H1 (cell line): ENCODE results near the gene ZNF202. TPM values are rescaled to one million over a fixed set of nuclear protein-coding genes. Genes with fewer than 3 reads are reported as not detected.

ENCODE experiments used
- CTCF ChIA-PET: fragments of 300-600 bp; sonication (Branson Sonifier 250); formaldehyde crosslinking; loops from one replicate; lab custom pipeline; 2021; ENCODE audit not compliant: partially characterized antibody; lab: Charles Lee
- POLR2A ChIA-PET: fragments of 300-600 bp; sonication (Branson Sonifier 250); formaldehyde crosslinking; loops from one replicate; lab custom pipeline; 2021; ENCODE audit warnings: inconsistent platforms; ENCODE audit not compliant: partially characterized antibody; lab: Charles Lee
- DNase-seq, 2 experiments: peaks; one replicate each; pipeline versions ENCODE4 v3.0.0 to v3.0.0-alpha.2; 2010 to 2022; ENCODE audit warnings: low spot score in 2 of 2, low read depth in 1 of 2, mixed read lengths in 1 of 2
- FAIRE-seq: peaks from 2 replicates; lab custom pipeline; 2011; peaks lifted over from hg19 to GRCh38; lab: Jason Lieb, UNC
- H2AFZ ChIP-seq: 2 replicates; pipeline ENCODE4 v1.8.1; 2012; ENCODE audit warnings: low read length, inconsistent platforms
- H2AK5ac ChIP-seq: 2 replicates; pipeline ENCODE4 v1.6.1; 2013; ENCODE audit warnings: low read depth, low read length
- H2BK120ac ChIP-seq: replicated peaks from 2 replicates; pipeline ENCODE3; 2013; ENCODE audit warnings: low read depth, low read length, inconsistent platforms
- H2BK12ac ChIP-seq: 2 replicates; pipeline ENCODE4 v1.6.1; 2013; ENCODE audit warnings: low read depth, low read length
- H2BK15ac ChIP-seq: 2 replicates; pipeline ENCODE4 v1.6.1; 2013; ENCODE audit warnings: low read length
- H2BK20ac ChIP-seq: 2 replicates; pipeline ENCODE4 v1.6.1; 2013; ENCODE audit warnings: low read length
- H2BK5ac ChIP-seq: 2 replicates; pipeline ENCODE4 v1.6.1; 2013; ENCODE audit warnings: low read depth, low read length
- H3K14ac ChIP-seq: 2 replicates; pipeline ENCODE4 v1.6.1; 2013; ENCODE audit warnings: inconsistent platforms; ENCODE audit not compliant: insufficient read length
- H3K18ac ChIP-seq: 2 replicates; pipeline ENCODE4 v1.6.1; 2013; ENCODE audit warnings: low read length; ENCODE audit errors: extremely low read depth
- H3K23ac ChIP-seq: 2 replicates; pipeline ENCODE4 v1.6.1; 2013; ENCODE audit warnings: inconsistent platforms; ENCODE audit not compliant: insufficient read length
- H3K23me2 ChIP-seq: 2 replicates; pipeline ENCODE4 v1.6.1; 2013; ENCODE audit warnings: low read depth, low read length
- H3K27ac ChIP-seq: 2 replicates; pipeline ENCODE4 v1.6.1; 2011; ENCODE audit warnings: low read depth, low read length, inconsistent platforms
- H3K27me3 ChIP-seq, 4 experiments: replicated peaks in 1 of 4; 1 replicate in 1 of 4; 2 replicates in 3 of 4; pipeline versions ENCODE4 v1.6.1 to v1.8.1; 2011 to 2013; ENCODE audit warnings: low read length in 3 of 4, mild to moderate bottlenecking in 3 of 4, inconsistent platforms in 2 of 4, mixed read lengths in 2 of 4, moderate library complexity in 1 of 4; ENCODE audit not compliant: control insufficient read depth in 3 of 4, insufficient read depth in 3 of 4; ENCODE audit errors: extremely low read depth in 1 of 4
- H3K36me3 ChIP-seq, 4 experiments: 2 replicates each; pipeline versions ENCODE4 v1.6.1 to v1.8.1; 2011 to 2013; ENCODE audit warnings: mild to moderate bottlenecking in 4 of 4, low read length in 3 of 4, moderate library complexity in 2 of 4, control low read depth in 1 of 4, inconsistent platforms in 1 of 4; ENCODE audit not compliant: insufficient read depth in 4 of 4, control insufficient read depth in 2 of 4
- H3K4ac ChIP-seq: replicated peaks from 2 replicates; pipeline ENCODE3; 2013; ENCODE audit warnings: low read length, low read depth, mixed read lengths, inconsistent platforms; ENCODE audit not compliant: insufficient read length
- H3K4me1 ChIP-seq, 4 experiments: replicated peaks in 1 of 4; 1 replicate in 1 of 4; 2 replicates in 3 of 4; pipeline versions ENCODE4 v1.6.1 to v1.8.1; 2011 to 2013; ENCODE audit warnings: low read length in 3 of 4, inconsistent platforms in 2 of 4, mixed read lengths in 1 of 4; ENCODE audit not compliant: insufficient read depth in 4 of 4, control insufficient read depth in 3 of 4
- H3K4me2 ChIP-seq, 2 experiments: 2 replicates each; pipeline versions ENCODE4 v1.6.1 to v1.8.1; 2011 to 2013; ENCODE audit warnings: low read depth in 2 of 2, low read length in 2 of 2, control low read depth in 1 of 2, inconsistent platforms in 1 of 2, mild to moderate bottlenecking in 1 of 2; ENCODE audit not compliant: insufficient read depth in 1 of 2
- H3K4me3 ChIP-seq, 4 experiments: fragments of 200-600, 300-600 bp in 1 of 4; sonication (generic), shearing (Covaris generic), sonication (Bioruptor Twin) in 1 of 4; 2 replicates each; pipeline versions ENCODE4 v1.5.1 to v1.8.1; 2011 to 2016; ENCODE audit warnings: low read length in 4 of 4, low read depth in 3 of 4, control low read depth in 2 of 4, inconsistent platforms in 2 of 4, mild to moderate bottlenecking in 2 of 4, mixed read lengths in 1 of 4, moderate library complexity in 1 of 4; ENCODE audit not compliant: insufficient read depth in 2 of 4; ENCODE audit errors: extremely low read depth in 1 of 4
- H3K56ac ChIP-seq: replicated peaks from 2 replicates; pipeline ENCODE3; 2013; ENCODE audit warnings: low read depth, mild to moderate bottlenecking, mixed read lengths, low read length, inconsistent platforms; ENCODE audit not compliant: insufficient read length
- H3K79me1 ChIP-seq: 2 replicates; pipeline ENCODE4 v1.6.1; 2013; ENCODE audit warnings: low read depth, low read length, control low read depth
- H3K79me2 ChIP-seq, 2 experiments: 2 replicates each; pipeline versions ENCODE4 v1.6.1 to v1.8.1; 2012 to 2013; ENCODE audit warnings: low read length in 2 of 2, mild to moderate bottlenecking in 2 of 2, inconsistent platforms in 1 of 2; ENCODE audit not compliant: insufficient read depth in 2 of 2, control insufficient read depth in 1 of 2
- H3K9ac ChIP-seq, 4 experiments: replicated peaks in 1 of 4; 1 replicate in 1 of 4; 2 replicates in 3 of 4; pipeline versions ENCODE4 v1.6.1 to v1.8.1; 2011 to 2013; ENCODE audit warnings: low read depth in 3 of 4, low read length in 3 of 4, control low read depth in 2 of 4, mild to moderate bottlenecking in 2 of 4, moderate library complexity in 2 of 4, inconsistent platforms in 1 of 4; ENCODE audit errors: extremely low read depth in 1 of 4
- H3K9me3 ChIP-seq, 2 experiments: 2 replicates each; pipeline versions ENCODE4 v1.6.1 to v1.8.1; 2012 to 2013; ENCODE audit warnings: mild to moderate bottlenecking in 2 of 2, moderate library complexity in 2 of 2, control low read depth in 1 of 2, inconsistent platforms in 1 of 2, low read depth in 1 of 2, low read length in 1 of 2, mixed read lengths in 1 of 2; ENCODE audit not compliant: insufficient read depth in 2 of 2
- H4K20me1 ChIP-seq, 2 experiments: replicated peaks in 1 of 2; 2 replicates each; pipeline versions ENCODE3 to v1.8.1; 2011 to 2013; ENCODE audit warnings: inconsistent platforms in 2 of 2, low read length in 2 of 2, mild to moderate bottlenecking in 1 of 2; ENCODE audit not compliant: insufficient read depth in 2 of 2, control insufficient read depth in 1 of 2
- H4K5ac ChIP-seq: 2 replicates; pipeline ENCODE4 v1.6.1; 2013; ENCODE audit warnings: low read length, low read depth, mixed read lengths, inconsistent platforms; ENCODE audit not compliant: insufficient read length
- H4K8ac ChIP-seq: 2 replicates; pipeline ENCODE4 v1.8.0; 2013; ENCODE audit warnings: mild to moderate bottlenecking, moderate library complexity, low read length, inconsistent platforms; ENCODE audit not compliant: insufficient read depth; ENCODE audit errors: extremely low read depth
- H4K91ac ChIP-seq: replicated peaks from 2 replicates; pipeline ENCODE3; 2013; ENCODE audit warnings: low read length, mixed read lengths, inconsistent platforms; ENCODE audit not compliant: insufficient read length
- CREB1 ChIP-seq: IDR thresholded peaks from 2 replicates; pipeline ENCODE4 v1.6.1; 2012; ENCODE audit warnings: inconsistent platforms
- FOSL1 ChIP-seq: IDR thresholded peaks from 2 replicates; pipeline ENCODE4 v1.6.1; 2011; ENCODE audit warnings: mild to moderate bottlenecking, low read depth, low read length, moderate library complexity; ENCODE audit not compliant: insufficient read depth
- MAFK ChIP-seq: IDR thresholded peaks from 2 replicates; pipeline ENCODE4 v1.6.1; 2012; ENCODE audit warnings: low read depth, mild to moderate bottlenecking, improper control_type of control experiment, low read length
- PHF8 ChIP-seq: fragments of 200-600 bp; sonication (generic); conservative IDR thresholded peaks from 2 replicates; pipeline ENCODE4 v1.7.1; 2012; ENCODE audit warnings: low read depth, mild to moderate bottlenecking, inconsistent platforms, low read length, moderate library complexity
- POLR2A ChIP-seq, 2 experiments: IDR thresholded peaks; 1 replicate in 1 of 2; 2 replicates in 1 of 2; pipeline ENCODE4 v1.6.1; 2011; ENCODE audit warnings: low read depth in 2 of 2, low read length in 2 of 2, mild to moderate bottlenecking in 2 of 2; ENCODE audit errors: control extremely low read depth in 1 of 2
- RNF2 ChIP-seq: fragments of 200-900, 300-1000 bp; sonication (generic); IDR thresholded peaks from 2 replicates; pipeline ENCODE4 v1.7.1; 2016; ENCODE audit warnings: borderline replicate concordance, low read depth, mild to moderate bottlenecking, antibody characterized with exemption, low read length; ENCODE audit not compliant: poor library complexity, severe bottlenecking; ENCODE audit errors: missing control alignments
- SIN3A ChIP-seq, 2 experiments: IDR thresholded peaks in 1 of 2; conservative IDR thresholded peaks in 1 of 2; 2 replicates each; pipeline ENCODE4 v1.6.1; 2011 to 2012; ENCODE audit warnings: low read length in 2 of 2, improper control_type of control experiment in 1 of 2, low read depth in 1 of 2, mild to moderate bottlenecking in 1 of 2
- SP1 ChIP-seq: IDR thresholded peaks from 2 replicates; pipeline ENCODE4 v1.6.1; 2011; ENCODE audit warnings: low read depth, low read length
- TCF12 ChIP-seq: IDR thresholded peaks from 2 replicates; pipeline ENCODE4 v1.6.1; 2011; ENCODE audit warnings: low read depth, mild to moderate bottlenecking, low read length
- WGBS, 2 experiments: shearing (Covaris generic) in 1 of 2; methylation state at CpG; one replicate each; pipeline versions ENCODE4 v1.1.6 to v1.1.7; 2013 to 2015; ENCODE audit warnings: low lambda C conversion rate in 2 of 2, mixed read lengths in 2 of 2, inconsistent platforms in 1 of 2, low coverage in 1 of 2, missing lambda C conversion rate in 1 of 2; ENCODE audit not compliant: insufficient replicate concordance in 2 of 2, insufficient coverage in 1 of 2, insufficient read length in 1 of 2; ENCODE audit errors: extremely low coverage in 1 of 2, missing lambda C conversion rate in 1 of 2; 5-methylcytosine and 5-hydroxymethylcytosine counted together
- polyA plus RNA-seq, 7 experiments: library from polyadenylated mRNA; depleted of rRNA in 3 of 7; stranded (reverse) in 5 of 7; unstranded in 2 of 7; fragments of >200 nt in 5 of 7; fragments of 200-250 nt in 2 of 7; gene quantifications; 1 replicate in 5 of 7; 2 replicates in 1 of 7; 4 replicates in 1 of 7; pipeline versions ENCODE4 v1.2.1 to v1.2.3, GENCODE V29; 2011 to 2013; ENCODE audit warnings: missing spikeins in 2 of 7, mixed read lengths in 2 of 7
- total RNA-seq: library from RNA; stranded (reverse); fragmentation: NEBNext Ultra II Directional; extraction: Animal tissue kit (Norgen Biotek cat#: 25700); gene quantifications from 2 replicates; pipeline ENCODE4 v1.2.1, GENCODE V29; 2021

ZNF202 gene
- total and polyA plus RNA-seq, 2 of the 8 experiments (the other 6 are each of a cell fraction or from before 2014, with no cell fraction given) = 14.1 to 33.9 TPM

DNA sequence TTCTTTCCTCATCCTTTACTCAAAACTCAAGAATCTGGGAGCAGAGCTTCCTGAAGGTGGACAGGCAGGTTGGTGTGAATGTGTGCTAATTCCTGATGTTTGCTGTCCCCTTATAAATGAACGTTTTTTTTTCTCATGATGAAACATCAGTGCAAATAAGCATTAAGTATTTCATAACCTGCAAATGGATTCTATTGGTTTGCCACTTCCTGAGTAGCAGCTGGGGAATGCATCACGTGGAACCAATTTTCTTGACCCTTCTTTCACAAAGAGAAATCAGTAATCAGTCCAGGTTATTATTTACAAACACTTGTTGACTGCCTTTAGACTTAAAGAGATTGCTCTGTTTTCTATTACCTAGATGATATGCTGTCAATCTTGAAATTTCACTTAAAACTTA lies 46.9 kb downstream of the ZNF202 start:
- H2BK120ac ChIP-seq = no peak overlapping the region
- no peaks in the 10 kb centered on the region for H3K36me3 ChIP-seq
- no peaks in the 10 kb centered on the region; the same call in 1 of the 2 replicates for H3K23me2 ChIP-seq
- H3K18ac ChIP-seq = no peak overlapping the region
- H3K27ac ChIP-seq = no peak overlapping the region
- H4K8ac ChIP-seq = no peak overlapping the region
- TF ChIP-seq SIN3A (conservative IDR thresholded peaks at IDR 0.05 in 1 of 2, IDR thresholded peaks at IDR 0.05 in 1 of 2; ENCODE audit: low read depth in 1 of 2, low read length in 2 of 2) (no peak), RNF2 (no peak), CREB1 (no peak), POLR2A (IDR thresholded peaks at IDR 0.05; ENCODE audit: control extremely low read depth in 1 of 2, low read depth in 2 of 2, low read length in 2 of 2) (no peak), PHF8 (no peak), TCF12 (no peak), SP1 (no peak), FOSL1 (no peak), MAFK (no peak)
- TF ChIP-seq, all 59 proteins: peak for 0
- no peaks in the 10 kb centered on the region for H3K4me1 ChIP-seq
- no peak overlapping the region for H2BK5ac ChIP-seq
- no peak overlapping the region for H2BK15ac ChIP-seq
- H3K23ac ChIP-seq = no peak overlapping the region
- no peaks in the 10 kb centered on the region; a peak in 1 of 7 replicates for H3K27me3 ChIP-seq
- H4K5ac ChIP-seq = no peak overlapping the region
- H3K9me3 ChIP-seq = no peaks in the 10 kb centered on the region
- 80% methylated on average over 2 of the region's 2 CpGs; no CpG with 5 or more reads in 1 of the 2 experiments for WGBS, 2 experiments
- no peaks in the 10 kb centered on the region for H3K79me1 ChIP-seq
- H3K9ac ChIP-seq = no peak overlapping the region
- no peak overlapping the region for H2AFZ ChIP-seq
- H3K14ac ChIP-seq = no peak overlapping the region
- POLR2A ChIA-PET = no interaction called here
- no peak overlapping the region for H3K4ac ChIP-seq
- no peak overlapping the region for H2BK12ac ChIP-seq
- no peak overlapping the region for H3K56ac ChIP-seq
- no peaks in the 10 kb centered on the region for H3K79me2 ChIP-seq
- no peak overlapping the region for H3K4me3 ChIP-seq
- DNase-seq (no peak), FAIRE-seq (no peak)
- H2AK5ac ChIP-seq = no peak overlapping the region
- CTCF ChIA-PET = interaction anchor here (0.7 to 2.0 kb wide), 4 partner anchors 11 to 22 kb away, joined by 3 to 7 read pairs (median 5); no protein-coding TSS in a partner anchor
- H4K20me1 ChIP-seq = no peaks in the 10 kb centered on the region
- no peak overlapping the region for H4K91ac ChIP-seq
- H3K4me2 ChIP-seq = no peak overlapping the region
- H2BK20ac ChIP-seq = no peak overlapping the region
